ENCODE measurements around the gene FAM136A. TPM values are rescaled to one million over a fixed set of nuclear protein-coding genes. Genes with fewer than 3 reads are reported as not detected.
"Not testable (repeated sequence)": the region's sequence is repeated elsewhere in the genome, so short reads cannot be mapped to it uniquely, and the experiment has no call there.

The FAM136A gene
- total RNA-seq, 2 donors from 2014 or later, result 33.6 to 47.7 TPM

DNA sequence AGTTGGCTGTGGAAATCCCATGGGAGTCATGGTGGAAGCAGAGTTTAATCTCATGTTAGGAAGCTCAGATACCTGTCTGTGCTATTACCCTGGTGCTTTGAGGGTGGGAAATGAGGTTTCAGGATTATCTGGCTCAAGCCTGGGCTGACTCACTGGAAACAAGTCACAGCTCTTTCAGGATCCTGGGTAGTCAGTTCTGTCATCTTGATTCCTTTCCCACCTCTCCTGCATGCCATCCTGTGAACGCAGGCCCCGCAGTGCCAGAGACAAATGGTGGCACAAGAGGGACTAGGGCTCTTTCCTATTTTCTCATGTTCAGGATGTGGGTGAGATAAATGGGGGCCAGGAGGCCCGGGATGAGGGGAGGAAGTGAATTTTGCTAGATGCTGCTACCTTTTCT, 3.7 kb upstream of the FAM136A start:
- DNase-seq (ENCODE audit: low spot score in 2 of 2) (no peak), ATAC-seq (no peak)
- Mint-ChIP-seq H3K27ac (no peak overlapping the region), H3K9me3 (no peaks in the 10 kb centered on the region), H3K36me3 (peaks cover 7 to 8% of the 10 kb centered on the region in 2 donors)

DNA sequence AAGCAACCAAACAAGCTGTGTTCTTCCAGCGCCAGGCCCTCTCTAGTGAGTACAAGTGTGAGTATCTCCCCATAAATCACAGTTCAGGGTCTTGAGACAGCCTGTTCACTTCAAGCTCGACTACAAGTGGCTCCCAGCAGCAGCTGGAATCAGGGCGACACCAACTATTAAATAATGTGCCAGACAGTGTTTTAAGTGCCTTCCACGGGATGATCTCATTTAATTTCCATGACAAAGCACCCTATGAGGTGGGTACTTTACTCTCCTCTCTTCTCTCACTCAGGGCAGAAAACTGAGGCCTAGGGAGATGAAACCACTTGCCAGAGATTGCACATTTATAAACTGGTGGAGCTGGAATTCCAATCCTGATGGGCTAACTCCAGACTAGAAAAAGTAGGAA, 2.6 kb upstream of the FAM136A start:
- DNase-seq (ENCODE audit: low spot score in 2 of 2) (no peak), ATAC-seq (no peak)
- peaks cover 12% of the 10 kb centered on the region in 2 donors for H3K36me3 Mint-ChIP-seq
- H3K27ac Mint-ChIP-seq, result no peak overlapping the region
- H3K9me3 Mint-ChIP-seq, result no peaks in the 10 kb centered on the region

DNA sequence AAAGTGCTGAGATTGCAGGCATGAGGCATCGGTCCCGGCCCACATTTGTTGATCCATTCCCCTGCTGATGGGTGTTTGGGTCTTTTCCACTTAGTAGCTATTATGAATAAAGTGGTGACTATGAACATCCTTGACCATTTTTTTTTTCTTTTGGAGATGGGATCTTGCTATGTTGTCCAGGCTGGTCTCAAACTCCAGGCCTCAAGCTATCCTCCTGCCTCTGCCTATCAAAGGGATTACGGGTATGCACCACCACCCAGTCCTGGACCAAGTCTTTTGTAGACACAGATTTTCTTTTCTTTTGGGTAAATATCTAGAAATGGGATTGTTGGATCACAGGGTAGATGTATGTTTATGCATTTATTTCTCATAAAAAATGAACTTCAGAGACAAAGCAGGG, 1.3 kb upstream of the FAM136A start:
- DNase-seq (ENCODE audit: low spot score in 2 of 2), result no peak
- no peaks in the 10 kb centered on the region for H3K9me3 Mint-ChIP-seq
- peaks cover 17 to 21% of the 10 kb centered on the region in 2 donors for H3K36me3 Mint-ChIP-seq
- H3K27ac Mint-ChIP-seq, result peak overlapping the region in 1 of 2 donors; percentile 18
- ATAC-seq, result no peak

DNA sequence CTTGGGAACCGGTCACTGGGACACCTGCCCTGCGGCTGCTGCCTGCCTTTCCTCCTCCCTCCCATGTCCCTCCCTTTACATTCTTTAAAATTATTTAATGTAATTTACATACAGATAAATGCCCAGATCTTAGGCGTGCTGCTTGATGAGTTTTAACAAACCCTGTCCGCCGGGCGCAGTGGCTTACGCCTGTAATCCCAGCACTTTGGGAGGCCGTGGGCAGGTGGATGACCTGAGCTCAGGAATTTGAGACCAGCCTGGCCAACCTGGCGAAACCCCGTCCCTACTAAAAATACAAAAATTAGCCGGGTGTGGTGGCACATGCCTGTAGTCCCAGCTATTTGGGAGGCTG, 304 bp upstream of the FAM136A start:
- Mint-ChIP-seq H3K36me3 (peaks cover 17 to 21% of the 10 kb centered on the region in 2 donors), H3K27ac (peak overlapping the region in 1 of 2 donors; percentile 91)
- ATAC-seq; H3K9me3 Mint-ChIP-seq; DNase-seq (ENCODE audit: low spot score in 2 of 2): not testable (repeated sequence)

DNA sequence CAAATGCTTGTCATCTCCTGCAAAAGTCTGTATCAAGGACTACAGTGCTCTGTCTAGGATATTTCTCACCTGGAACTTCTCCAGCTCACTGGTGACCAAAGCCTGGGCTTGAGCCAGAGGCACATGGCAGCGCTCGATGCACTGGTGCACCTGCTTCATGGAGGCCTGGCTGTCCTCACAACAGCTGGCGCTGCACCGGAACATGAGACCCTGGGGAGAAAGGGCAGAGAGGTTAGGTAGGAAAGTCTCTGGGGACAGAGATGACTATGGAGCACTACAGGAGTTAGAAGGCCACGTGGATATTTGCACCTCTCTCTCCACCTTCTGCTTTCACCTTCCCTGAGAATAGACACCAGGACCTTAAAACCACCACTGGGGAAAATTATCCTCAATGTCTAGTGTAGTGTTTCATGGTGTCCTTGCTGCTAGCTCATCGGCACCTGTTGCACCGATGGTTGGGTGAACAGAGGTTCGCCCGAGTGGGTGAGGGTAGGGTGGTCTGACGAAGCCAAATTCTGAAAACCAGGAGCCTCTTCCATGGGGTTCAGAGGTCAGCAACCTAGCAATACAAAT, 1.0 kb downstream of the FAM136A start:
- Mint-ChIP-seq H3K9me3 (no peaks in the 10 kb centered on the region), H3K27ac (peak overlapping the region; percentile 91 to 97), H3K36me3 (peaks cover 17 to 22% of the 10 kb centered on the region in 2 donors)
- no peak for ATAC-seq
- no peak for DNase-seq (ENCODE audit: low spot score in 2 of 2)

DNA sequence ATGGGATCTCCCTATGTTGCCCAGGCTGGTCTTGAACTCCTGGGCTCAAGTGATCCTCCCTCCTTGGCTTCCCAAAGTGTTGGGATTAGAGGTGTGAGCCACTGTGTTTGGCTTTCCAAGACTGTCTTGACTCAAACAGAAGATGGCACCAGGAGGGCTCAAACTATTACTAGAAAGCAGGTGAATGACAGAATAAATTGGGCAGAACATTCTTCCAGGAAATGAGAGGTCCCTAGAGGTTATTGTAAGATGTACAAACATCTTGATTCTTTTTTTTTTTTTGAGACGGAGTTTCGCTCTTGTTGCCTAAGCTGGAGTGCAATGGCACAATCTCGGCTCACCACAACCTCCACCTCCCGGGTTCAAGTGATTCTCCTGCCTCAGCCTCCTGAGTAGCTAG, 4.0 kb downstream of the FAM136A start:
- Mint-ChIP-seq H3K36me3 (peaks cover 17 to 34% of the 10 kb centered on the region in 2 donors), H3K27ac (peak overlapping the region in 1 of 2 donors; percentile 8)
- DNase-seq (ENCODE audit: low spot score in 2 of 2); ATAC-seq; H3K9me3 Mint-ChIP-seq: not testable (repeated sequence)

DNA sequence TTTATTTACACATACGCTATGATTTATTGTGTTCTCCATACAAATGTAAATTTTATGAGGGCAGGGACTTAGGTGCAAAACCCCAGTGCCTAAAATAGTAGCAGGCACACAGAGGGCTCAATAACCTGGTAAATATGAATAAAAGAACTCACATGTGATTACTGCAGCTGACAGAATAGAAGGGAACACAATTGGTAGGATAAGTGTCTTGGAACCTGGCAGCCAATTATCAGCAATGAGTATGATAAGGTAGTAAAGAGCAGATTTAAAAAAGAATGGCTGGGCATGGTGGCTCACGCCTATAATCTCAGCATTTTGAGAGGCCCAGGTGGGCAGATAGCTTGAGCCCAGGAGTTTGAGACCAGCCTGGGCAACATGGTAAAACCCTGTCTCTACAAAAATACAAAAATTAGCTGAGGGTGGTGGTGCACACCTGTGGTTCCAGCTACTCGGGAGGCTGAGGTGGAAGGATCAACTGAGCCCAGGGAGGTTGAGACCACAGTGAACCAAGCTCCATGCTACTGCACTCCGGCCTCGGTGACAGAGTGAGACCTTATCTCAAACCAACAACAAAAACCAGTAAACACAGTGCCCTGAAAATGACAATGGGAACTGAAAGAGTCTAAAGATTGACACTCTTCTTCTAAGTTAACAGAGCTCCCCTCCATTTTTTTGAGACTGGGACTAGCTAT, 18.2 kb downstream of the FAM136A start:
- DNase-seq (ENCODE audit: low spot score in 2 of 2), result no peak
- Mint-ChIP-seq H3K27ac (peak overlapping the region; percentile 0 to 29), H3K36me3 (peaks cover 13 to 53% of the 10 kb centered on the region in 2 donors), H3K9me3 (no peaks in the 10 kb centered on the region)
- no peak for ATAC-seq

DNA sequence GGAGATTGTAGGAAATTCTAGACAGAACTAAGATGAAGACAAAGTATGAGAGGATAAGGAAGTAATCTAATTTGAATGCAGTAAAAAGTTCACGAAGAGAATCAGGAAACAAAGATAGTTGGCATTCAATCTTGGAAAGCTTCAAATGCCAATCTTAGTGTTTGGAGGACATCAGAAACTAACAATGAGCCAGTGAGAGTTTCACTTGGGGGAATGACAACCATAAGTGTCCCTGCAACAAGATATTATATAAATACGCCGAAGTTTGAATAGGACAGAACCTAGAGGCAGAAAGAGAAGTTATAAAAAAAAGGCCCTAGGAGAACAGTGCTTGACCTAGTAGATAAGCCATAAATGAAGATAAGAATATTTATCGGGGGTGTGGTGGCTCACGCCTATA, 19.4 kb downstream of the FAM136A start:
- Mint-ChIP-seq H3K36me3 (peaks cover 13 to 43% of the 10 kb centered on the region in 2 donors), H3K9me3 (no peaks in the 10 kb centered on the region), H3K27ac (peak overlapping the region in 1 of 2 donors; percentile 46)
- ATAC-seq (no peak), DNase-seq (ENCODE audit: low spot score in 2 of 2) (no peak)

DNA sequence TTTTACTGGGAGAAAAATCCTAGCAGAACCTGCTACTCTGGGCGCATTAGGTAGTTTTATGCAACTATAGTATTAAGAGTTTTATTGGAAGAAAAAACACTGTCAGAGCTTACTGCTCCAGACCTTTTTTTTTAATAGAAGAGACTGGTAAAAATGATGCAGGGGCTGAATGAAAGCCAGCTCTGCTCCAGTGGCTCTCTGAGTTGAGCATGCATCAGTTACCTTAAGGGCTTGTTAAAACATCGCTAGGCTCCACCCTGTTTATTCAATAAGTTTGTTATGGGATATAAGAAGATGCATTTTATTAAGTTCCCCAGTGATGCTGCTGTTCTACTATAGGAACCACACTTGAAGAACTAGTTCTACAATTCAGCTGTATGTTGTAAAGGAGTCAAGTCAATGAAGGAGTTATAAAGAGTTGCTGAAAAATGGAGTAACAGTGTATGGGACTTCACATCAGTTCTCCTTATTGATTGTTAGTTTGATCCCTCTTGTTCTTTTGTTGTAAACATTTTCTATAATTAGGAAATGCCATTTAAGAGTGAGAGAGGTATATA, 21.5 kb downstream of the FAM136A start:
- H3K36me3 Mint-ChIP-seq, result peaks cover 7 to 22% of the 10 kb centered on the region in 2 donors

DNA sequence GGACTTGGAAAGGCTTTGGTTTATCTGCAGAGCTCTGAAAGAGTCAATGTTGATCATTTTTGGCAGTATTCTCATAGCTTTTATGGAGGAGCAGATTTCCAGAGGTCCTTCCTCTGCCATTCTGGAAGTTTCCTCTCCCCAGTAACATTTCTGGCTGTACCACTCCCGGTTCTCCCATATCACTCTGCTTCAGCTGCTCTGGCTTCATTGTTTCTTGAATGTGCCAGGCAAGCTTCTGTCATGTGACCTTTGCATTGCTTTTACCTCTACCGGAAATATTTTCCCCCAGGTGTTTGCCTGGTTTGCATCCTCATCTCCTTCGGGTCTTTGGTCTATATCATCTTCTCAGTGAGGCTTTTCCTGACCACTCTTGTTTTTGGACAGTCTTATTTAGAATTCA, 31.5 kb downstream of the FAM136A start:
- peak overlapping the region; percentile 66 to 75 for H3K27ac Mint-ChIP-seq
- H3K36me3 Mint-ChIP-seq, result peaks cover 0 to 21% of the 10 kb centered on the region in 2 donors
- DNase-seq (ENCODE audit: low spot score in 2 of 2) (no peak), ATAC-seq (no peak)
- no peaks in the 10 kb centered on the region for H3K9me3 Mint-ChIP-seq

More for the DNA sequence above, 21.5 kb downstream of the FAM136A start:
- H3K27ac Mint-ChIP-seq, result peak overlapping the region in 1 of 2 donors; percentile 47
- ATAC-seq (no peak), DNase-seq (ENCODE audit: low spot score in 2 of 2) (no peak)
- H3K9me3 Mint-ChIP-seq, result no peaks in the 10 kb centered on the region

DNA sequence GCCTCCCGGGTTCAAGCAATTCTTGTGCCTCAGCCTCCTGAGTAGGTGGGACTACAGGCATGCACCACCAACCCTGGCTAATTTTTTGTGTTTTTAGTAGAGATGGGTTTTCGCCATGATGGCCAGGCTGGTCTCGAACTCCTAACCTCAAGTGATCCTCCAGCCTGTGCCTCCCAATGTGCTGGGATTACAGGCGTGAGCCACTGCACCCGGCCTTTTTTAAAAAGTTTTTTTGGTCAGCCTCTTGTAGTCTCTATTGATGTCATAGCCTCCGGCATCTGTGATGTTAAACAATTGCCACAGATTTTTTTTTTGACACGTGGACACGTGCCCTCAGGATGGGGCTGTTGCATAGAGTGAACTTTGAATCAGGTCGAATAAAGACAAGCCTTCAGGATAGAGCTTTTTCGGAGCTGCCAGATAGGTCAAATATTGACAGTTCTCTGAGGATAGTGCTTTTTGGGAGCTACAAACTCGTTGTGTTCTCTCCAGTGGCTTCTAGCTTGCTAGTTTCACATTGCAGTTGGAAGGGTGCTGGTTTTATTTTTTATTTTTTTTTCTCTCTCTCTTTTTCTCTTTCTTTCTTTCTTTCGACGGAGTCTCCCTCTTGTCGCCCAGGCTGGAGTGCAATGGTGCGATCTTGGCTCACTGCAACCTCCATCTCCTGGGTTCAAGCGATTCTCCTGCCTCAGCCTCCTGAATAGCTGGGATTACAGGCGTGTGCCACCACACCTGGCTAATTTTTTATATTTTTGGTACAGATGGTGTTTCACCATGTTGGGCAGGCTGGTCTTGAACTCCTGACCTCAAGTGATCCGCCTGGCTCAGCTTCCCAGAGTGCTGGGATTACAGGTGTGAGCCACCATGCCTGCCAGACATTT, 32.2 kb downstream of the FAM136A start:
- not testable (repeated sequence) for H3K9me3 Mint-ChIP-seq; DNase-seq (ENCODE audit: low spot score in 2 of 2); ATAC-seq
- peak overlapping the region in 1 of 2 donors; percentile 66 for H3K27ac Mint-ChIP-seq
- H3K36me3 Mint-ChIP-seq, result peaks cover 0 to 21% of the 10 kb centered on the region in 2 donors

DNA sequence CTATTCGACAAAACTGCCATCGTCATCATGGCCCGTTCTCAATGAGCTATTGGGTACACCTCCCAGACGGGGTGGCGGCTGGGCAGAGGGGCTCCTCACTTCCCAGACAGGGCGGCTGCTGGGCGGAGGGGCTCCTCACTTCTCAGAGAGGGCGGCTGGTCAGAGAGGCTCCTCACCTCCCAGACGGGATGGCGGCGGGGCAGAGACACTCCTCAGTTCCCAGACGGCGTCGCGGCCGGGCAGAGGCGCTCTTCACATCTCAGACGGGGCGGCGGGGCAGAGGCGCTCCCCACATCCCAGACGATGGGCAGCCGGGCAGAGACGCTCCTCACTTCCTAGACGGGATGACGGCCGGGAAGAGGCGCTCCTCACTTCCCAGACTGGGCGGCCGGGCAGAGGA, 34.9 kb downstream of the FAM136A start:
- not testable (repeated sequence) for ATAC-seq; DNase-seq (ENCODE audit: low spot score in 2 of 2); H3K27ac Mint-ChIP-seq; H3K9me3 Mint-ChIP-seq
- peaks cover 0 to 21% of the 10 kb centered on the region in 2 donors for H3K36me3 Mint-ChIP-seq

DNA sequence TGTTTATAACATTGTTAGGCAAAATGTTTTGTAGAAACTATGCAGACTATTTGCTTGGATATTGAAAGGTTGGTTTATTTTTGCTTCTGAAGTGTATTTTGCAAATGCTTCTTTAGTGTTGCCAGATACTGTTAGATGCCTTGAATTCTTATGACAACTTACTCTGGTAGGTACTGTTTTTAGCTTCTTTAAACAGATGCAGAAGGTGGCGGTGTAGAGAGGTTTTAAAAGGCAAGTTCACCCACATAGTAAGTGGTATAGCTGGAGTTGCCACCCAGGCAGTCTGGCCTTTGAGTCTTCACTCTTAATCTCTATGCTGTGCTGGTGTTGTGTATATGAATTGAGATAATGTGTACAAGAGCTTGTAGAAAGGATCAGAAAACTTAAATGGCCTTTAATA, 40.4 kb downstream of the FAM136A start:
- DNase-seq (ENCODE audit: low spot score in 2 of 2) (no peak), ATAC-seq (no peak)
- Mint-ChIP-seq H3K36me3 (peaks cover 0 to 11% of the 10 kb centered on the region in 2 donors), H3K9me3 (no peaks in the 10 kb centered on the region), H3K27ac (no peak overlapping the region)

DNA sequence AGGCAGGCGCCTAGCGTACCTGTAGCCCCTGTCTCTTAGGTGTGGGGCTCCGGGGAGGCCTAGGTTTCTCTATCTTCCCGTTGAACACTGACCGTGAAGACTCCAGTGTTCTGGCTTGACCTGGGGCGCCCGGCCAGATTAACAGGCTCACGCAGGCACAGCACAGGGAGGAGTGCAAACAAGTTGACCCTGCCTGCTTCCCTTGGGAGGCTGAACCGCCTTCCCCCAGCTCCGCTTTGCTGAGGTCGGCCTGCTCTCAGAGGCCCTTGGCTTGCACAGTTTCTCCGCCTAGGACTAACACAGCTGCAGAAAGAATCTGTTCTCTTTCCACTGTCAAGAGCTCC, 43.4 kb downstream of the FAM136A start:
- no peaks in the 10 kb centered on the region for H3K9me3 Mint-ChIP-seq
- ATAC-seq, result no peak
- DNase-seq (ENCODE audit: low spot score in 2 of 2), result no peak
- H3K36me3 Mint-ChIP-seq, result no peaks in the 10 kb centered on the region
- H3K27ac Mint-ChIP-seq, result peak overlapping the region in 1 of 2 donors; percentile 86

DNA sequence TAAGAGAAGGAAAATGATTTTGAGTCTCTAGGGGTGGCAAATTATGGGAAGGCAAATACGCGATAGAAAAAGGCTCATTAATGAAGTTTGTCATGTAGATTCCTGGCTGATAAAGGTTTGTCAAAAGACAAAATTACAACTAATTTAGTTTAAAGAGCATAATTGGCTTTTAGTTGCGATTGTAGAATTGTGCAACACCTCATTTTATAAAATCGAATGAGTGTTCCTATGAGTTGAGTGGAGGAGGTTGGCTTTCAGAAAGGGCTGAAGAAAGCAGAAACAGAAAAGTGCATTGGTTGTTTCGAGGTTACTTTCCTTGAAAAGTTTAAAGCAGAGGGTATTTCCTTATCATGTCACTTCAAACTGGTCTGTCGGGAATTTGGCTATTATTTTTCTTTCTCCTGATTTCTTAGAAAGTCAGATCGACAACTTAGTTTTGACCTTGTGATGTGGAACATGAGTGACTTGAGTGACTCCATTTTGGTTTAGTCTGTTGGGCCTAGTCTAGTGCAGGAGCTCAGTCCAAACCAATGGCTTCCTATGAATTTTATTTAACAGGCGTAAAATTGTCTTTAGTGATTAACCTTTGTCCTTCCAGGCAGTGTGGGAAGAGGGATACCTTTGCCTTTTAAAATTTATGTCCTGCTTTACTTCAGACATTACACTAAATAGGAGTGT, 46.1 kb downstream of the FAM136A start:
- no peak overlapping the region for H3K27ac Mint-ChIP-seq
- DNase-seq (ENCODE audit: low spot score in 2 of 2) (no peak), ATAC-seq (no peak)
- no peaks in the 10 kb centered on the region for H3K36me3 Mint-ChIP-seq
- H3K9me3 Mint-ChIP-seq, result no peaks in the 10 kb centered on the region

DNA sequence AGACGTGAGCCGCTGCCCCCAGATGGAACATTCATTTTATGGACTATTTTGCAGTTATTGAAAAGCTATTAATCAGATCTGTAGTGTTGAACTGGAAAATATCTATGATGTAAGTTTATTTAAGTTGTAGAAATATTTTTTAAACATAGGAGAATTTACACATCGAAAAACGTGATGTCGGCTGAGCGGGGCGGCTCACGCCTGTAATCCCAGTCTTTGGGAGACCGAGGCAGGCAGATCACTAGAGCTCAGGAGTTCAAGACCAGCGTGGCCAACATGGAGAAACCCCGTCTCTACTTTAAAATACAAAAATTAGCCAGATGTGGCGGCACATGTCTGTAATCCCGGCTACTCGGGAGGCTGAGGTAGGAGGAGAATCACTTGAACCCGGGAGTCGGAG, 51.4 kb downstream of the FAM136A start:
- ATAC-seq, result no peak

More for the DNA sequence above, 51.4 kb downstream of the FAM136A start:
- Mint-ChIP-seq H3K9me3 (no peaks in the 10 kb centered on the region), H3K36me3 (peaks cover 26 to 28% of the 10 kb centered on the region in 2 donors), H3K27ac (no peak overlapping the region)
- no peak for DNase-seq (ENCODE audit: low spot score in 2 of 2)
